NCI-H82 (cell line): ENCODE results near the gene ARHGAP4.

Experiments used
- DNase-seq: peaks from one replicate; lab custom pipeline; 2025; lab: John Stamatoyannopoulos, UW

The ARHGAP4 gene

DNA sequence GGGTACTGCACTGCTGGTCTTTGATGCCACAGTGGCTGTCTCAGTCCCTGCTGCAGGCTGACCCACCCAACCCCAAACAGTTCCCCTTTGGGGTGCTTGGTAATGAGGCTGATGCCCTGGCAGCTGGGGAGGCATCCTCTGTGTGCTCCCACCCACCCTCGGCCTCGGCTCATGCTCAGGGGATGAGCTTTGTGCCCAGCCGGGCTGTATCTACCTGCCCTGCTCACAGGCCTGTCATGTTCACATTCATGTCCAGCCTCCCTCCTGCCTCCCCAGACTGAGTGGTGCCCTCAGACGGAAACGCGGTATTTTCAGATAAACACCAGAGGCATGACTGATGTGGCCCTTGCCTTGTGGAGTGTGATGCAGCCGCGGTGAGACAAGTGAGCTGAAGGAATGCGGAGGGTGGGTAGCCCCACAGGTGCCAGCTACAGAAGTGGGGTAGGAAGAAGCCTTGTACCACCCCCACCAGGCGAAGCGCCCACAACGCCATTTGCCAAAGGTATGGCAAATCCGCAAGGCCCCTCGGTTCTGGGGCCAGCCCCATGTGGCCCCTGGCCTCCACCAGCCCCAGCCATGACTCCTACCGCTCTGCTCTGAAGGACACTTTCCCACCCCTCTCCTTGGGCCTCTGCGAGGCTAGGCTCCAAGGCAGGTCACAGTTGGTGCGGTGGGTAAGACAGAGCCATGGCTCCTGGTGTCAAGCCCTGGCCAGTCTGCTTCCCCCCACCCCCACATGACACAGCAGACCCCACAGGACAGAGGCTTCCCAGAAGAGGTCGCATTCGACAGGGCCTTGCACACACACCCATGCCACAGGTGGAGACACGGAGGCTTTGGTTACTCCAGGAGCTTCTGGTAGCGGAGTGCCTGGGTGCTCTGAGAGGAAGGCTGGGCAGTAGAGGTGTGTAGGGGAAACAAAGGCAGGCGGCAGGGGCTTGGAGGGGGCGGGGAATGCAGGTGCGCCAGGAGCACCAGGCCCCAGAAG is 20.2 kb upstream of the ARHGAP4 start:
- no peak for DNase-seq

DNA sequence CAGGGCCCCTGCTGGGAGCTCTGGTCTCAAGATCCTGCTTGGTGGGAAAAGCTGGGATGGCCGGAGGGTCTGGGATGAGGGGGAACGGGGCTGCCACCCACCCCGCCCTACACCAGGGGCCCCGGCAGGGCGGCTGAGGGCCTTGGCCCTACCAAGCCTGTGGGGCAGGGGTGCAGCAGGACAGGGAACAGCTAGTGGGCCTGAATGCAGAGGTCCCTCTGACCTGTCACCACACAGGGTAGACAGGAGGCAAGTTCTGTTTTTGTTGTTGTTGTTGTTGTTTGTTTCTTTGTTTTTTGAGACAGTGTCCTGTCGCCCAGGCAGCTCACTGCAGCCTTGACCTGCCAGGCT is 18.7 kb upstream of the ARHGAP4 start:
- no peak for DNase-seq

DNA sequence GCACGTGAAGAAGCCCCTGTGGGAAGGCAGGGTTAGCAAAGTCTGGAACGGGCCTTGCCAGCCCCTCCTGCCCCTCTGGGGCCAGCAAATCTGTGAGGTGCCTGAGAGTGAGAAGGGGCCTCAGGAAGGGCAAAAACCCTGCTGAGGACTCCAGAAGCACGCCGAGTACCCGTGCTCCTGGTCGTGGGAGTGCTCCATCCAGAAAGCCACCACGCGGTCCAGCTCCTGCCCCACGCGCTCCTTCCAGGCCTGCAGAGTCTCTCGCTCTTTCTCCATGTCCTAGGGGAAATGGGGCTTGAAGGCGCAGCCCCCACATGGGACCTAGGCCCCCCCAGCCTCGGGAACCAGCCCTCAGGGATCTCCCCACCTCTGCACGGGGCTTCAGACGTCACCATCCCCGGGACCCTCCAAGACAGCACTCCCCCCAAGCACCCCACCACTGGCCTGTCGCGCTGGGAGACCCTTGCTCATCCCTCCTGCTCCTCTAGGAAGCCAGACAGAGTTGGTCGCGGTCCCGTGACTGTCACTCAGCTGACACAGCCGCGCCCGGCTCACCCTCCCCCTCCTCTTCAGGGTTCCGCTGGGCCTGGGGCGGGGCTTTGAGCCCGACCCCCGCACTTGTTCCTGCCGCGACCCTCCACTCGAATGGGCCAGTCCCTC is 18.2 kb upstream of the ARHGAP4 start, which contains the start of gene RENBP:
RENBP (minus strand) TSS at position 504 of the 660 bp plus-strand sequence; CDS start at position 471, 33 bp downstream.
- peak; percentile 73 for DNase-seq

- no peak for DNase-seq
Observed at GRCh38 chrX:153941336-153942252, 15.5 kb upstream of the ARHGAP4 start.

GRCh38 chrX:153939573-153939972 is 13.5 kb upstream of the ARHGAP4 start:
- DNase-seq, result no peak

DNA sequence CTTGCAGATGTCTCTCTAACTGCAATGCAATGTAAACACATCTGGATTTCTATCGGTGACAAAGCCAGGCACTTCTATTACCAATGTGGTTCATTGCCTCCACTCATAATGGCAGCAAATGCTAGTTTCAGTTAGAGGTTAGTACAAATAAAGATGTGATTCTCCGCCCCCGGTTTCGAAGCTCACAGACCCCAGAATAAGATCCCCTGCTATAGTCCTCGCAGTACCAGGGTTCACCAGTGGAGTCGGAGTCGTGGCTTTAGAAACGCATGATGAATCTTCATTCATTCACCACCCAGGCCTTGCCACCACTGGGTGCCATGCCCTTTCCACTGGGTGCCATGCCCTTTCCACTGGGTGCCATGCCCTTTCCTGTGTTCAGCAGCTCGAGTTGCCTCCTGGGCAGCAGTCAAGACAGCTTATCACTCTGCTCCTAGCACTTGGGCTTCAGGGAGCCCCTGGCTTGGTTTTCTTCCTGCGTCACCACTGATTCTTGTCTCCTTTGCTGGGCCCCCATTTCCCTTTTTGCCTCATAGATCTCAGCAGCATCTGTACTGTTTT is 12.2 kb upstream of the ARHGAP4 start:
- no peak for DNase-seq

GRCh38 chrX:153937056-153937455 is 11.0 kb upstream of the ARHGAP4 start:
- no peak for DNase-seq

DNA sequence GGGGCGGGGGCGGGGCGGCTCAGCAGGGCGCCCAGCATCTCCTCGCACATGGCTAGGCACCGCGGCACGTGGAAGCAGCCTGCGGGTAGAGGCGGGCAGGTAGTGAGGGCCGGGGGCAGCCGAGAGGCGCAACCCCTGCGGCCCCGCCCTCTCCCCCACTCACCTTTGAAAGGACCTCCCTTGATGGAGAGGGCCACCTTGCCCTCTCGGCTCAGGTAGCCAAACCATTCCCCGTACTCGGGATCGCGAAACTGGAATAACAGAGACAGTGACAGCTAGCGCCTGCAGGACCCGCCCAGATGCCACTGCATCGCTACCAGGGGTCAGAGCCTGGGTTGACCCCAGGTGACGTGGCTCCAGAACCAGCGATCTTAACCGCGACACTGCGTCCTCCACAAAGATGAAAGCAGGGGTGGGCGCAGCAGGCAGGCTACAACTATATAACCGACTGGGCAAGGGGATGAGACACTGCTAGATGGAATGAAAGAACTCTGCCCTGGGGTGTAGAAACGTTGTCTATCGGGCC is 9.3 kb upstream of the ARHGAP4 start:
- DNase-seq, result no peak

GRCh38 chrX:153934762-153935325 is 8.8 kb upstream of the ARHGAP4 start, which contains the start of gene NAA10:
TSS of gene NAA10 (minus strand) at chrX:153935037. CDS start at chrX:153934904, 133 bp downstream.
- peak; percentile 88 for DNase-seq

- no peak for DNase-seq
Observed at GRCh38 chrX:153934148-153934761, 8.2 kb upstream of the ARHGAP4 start.

DNA sequence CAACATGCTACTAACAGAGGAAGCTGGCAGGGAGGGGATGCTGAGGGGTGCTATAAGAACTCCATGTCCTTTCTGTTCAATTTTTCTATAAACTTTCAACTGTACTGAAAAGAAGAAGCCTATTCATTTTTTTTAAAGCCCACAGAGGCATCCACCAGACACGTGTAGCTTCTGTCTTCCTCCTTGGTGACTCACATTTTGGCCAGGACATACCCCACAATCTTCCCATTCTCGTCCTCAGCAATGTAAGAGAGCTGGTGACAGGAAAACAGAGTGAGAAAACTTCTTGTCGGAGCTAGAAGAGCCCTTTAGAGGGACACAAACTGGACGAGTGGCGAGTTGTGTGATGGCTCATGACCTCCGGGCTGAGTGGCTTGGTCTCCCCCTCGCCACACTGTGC is 7.7 kb upstream of the ARHGAP4 start:
- DNase-seq, result no peak

- no peak for DNase-seq
Observed at GRCh38 chrX:153932220-153932915, 6.3 kb upstream of the ARHGAP4 start.

GRCh38 chrX:153931748-153932147 is 5.7 kb upstream of the ARHGAP4 start:
- DNase-seq, result no peak

GRCh38 chrX:153931151-153931550 is 5.1 kb upstream of the ARHGAP4 start:
- DNase-seq, result no peak

DNA sequence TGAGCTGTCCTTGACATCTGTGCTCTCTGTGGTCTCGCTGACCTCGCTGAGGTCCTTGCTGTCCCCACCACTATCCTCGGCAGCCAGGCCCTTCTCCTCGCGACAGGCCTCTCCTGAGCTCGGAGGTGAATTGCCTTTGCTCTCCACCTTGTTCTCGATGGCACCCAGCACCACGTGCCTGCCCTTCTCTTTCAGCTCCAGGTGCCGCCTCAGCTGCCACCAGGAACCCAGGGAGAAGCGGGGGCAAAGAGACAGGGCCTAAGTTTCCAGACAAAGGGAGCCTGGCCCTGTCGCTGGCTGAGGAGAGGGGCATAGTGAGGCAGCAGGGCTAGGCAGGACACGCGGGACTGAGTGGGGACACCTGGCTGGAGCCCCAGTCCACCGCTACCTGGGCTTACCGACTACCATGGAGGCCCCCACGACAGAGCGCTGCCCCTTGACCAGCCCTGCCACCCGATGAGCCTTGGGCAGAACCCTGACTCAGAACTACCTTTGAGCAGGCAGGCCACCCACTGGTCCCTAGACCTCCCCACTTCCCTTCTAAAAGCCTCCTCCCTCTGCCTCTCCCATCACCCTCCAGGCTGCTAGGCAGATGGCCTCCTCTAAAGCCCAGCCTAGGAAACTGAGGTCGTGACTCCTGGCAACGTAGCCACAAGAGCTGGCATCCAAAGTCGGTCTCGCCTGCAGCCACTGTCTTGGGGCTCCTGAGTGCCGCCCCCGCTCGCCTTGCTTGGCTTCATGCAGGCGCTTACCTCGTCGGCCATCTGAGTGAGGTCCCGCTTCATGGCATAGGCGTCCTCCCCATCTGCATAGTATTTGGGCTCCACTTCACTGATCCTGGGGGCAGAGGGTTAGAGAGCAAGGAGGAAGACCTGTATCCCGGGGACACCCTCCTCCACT is 4.2 kb upstream of the ARHGAP4 start:
- DNase-seq, result no peak

DNA sequence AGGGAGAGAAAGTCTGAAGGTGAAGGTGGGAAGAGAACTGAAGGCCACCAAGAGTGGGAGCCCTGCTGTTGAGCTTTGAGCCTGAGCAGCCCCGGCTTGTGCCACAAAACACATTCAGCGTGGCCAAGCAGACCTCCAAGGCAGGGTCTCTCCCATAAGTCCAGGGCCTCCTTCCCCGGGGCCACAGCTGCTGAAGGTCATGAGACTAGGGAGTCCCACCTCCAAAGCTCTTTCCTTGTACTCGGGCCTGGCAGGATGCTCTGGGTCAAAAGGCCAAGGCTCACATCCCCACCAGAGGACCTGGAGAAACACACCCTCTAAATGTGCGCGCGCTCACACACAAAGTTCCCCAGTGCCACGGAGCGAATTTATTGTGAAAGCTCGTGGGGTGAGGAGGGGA is 3.5 kb upstream of the ARHGAP4 start:
- no peak for DNase-seq

- DNase-seq, result no peak
Observed at GRCh38 chrX:153928846-153929245, 2.8 kb upstream of the ARHGAP4 start.

GRCh38 chrX:153927922-153928760 is 2.1 kb upstream of the ARHGAP4 start:
- peak; percentile 99 for DNase-seq
